NT2/D1 (cell line): ENCODE results near the gene ZEB1.

Source experiments
- SUZ12 ChIP-seq: IDR thresholded peaks from 2 replicates; pipeline ENCODE4 v1.6.1; 2011; ENCODE audit not compliant: insufficient read length, insufficient read depth; ENCODE audit errors: extremely low read depth
- YY1 ChIP-seq: IDR thresholded peaks from 2 replicates; pipeline ENCODE4 v1.6.1; 2011; ENCODE audit not compliant: insufficient read length, insufficient read depth
- ZNF274 ChIP-seq: IDR thresholded peaks from 2 replicates; pipeline ENCODE4 v1.6.1; 2011; ENCODE audit warnings: mild to moderate bottlenecking, low read depth, low read length

DNA sequence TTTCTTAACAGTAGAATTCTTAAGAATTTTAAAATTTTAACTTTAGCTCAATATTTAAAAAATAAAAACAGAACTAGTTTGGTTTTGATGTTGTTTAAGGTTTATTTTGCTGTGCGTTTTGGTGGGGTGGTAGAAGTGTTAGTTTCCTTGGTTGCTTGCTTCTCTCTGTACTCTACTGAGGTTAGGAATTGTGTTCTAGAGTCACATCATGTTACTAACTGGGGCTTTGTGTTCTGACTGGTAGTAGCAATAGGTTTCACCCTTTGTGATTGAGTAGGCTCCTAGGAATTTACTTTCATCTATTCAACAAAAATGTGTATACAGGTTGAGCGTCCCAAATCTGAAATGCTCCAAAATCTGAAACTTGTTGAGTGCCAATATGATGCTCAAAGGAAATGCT is 99.5 kb downstream of the ZEB1 start:
- no peak for TF ChIP-seq ZNF274
- no peak for TF ChIP-seq SUZ12
- TF ChIP-seq YY1: no peak
